RWPE1 (cell line): Measurements from ENCODE around the gene MAP2K3.
"Not testable (repeated sequence)": the region's sequence is repeated elsewhere in the genome, so short reads cannot be mapped to it uniquely, and the experiment has no call there.

Source experiments
- CTCF ChIA-PET: fragments of 350-600 bp; sonication (Branson Sonifier 250); formaldehyde crosslinking; extraction: SDS; loops from one replicate; lab custom pipeline; 2021; lab: Yijun Ruan, JAX
- POLR2A ChIA-PET: fragments of 400-600 bp; formaldehyde crosslinking; extraction: SDS; loops from one replicate; lab custom pipeline; 2020; ENCODE audit warnings: antibody characterized with exemption; ENCODE audit not compliant: low non-redundant PET; lab: Yijun Ruan, JAX
- DNase-seq: peaks from one replicate; pipeline ENCODE4 v3.0.0; 2012; ENCODE audit warnings: low spot score
- H3K27ac ChIP-seq: fragments of 450-650 bp; 2 replicates; pipeline ENCODE4 v1.5.1; 2017
- TF ChIP-seq, protein P1 (sequence below): fragments of 450-650 bp; conservative IDR thresholded peaks from 2 replicates; pipeline ENCODE4 v1.5.1; 2017; ENCODE audit warnings: low read depth, mild to moderate bottlenecking

Gene MAP2K3

DNA sequence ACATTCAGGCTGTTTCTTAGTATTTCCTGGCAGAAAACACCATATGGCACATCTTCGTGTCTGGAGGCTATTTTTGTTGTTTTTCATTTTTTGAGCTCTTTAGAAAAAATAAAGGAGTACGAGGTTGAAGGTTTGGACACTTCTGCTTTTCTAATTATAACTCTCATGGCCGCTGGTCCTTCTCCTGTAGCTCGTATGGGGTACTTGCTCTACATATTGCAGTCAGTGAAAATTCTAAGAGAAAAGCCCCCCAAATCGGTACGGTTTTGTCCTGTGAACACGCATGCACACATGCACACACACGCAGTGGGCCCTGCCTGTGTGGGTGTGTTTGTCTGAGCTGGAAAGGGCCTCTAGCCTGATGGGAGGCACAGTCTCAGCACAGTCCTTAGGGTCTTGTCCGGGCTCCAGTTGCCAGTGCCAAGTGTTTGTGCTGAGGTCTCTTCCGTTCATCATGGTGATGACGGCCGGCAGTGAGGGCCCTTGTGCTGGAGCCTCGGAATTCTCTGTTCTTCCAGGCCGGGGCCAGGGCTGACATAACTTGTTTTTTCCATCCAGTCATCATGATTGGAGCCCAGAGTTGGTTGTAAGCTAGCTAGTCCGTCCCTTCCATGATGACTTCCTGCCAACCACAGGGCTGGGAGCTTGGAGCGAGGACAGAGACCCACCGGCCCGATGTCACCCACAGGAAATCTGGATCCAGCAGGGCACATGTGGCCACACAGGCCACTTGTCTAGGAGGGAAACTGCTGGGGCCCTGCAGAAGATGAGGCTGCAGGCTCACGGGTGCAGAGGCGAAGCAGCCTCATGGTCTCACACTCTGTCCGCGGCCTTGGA, 26.5 kb downstream of the MAP2K3 start:
- H3K27ac ChIP-seq, DNase-seq, POLR2A ChIA-PET: not testable (repeated sequence)
- CTCF ChIA-PET, result interaction anchor here (0.6 kb wide), 1 partner anchor 134 kb away, joined by 8 read pairs; no protein-coding TSS in a partner anchor

DNA sequence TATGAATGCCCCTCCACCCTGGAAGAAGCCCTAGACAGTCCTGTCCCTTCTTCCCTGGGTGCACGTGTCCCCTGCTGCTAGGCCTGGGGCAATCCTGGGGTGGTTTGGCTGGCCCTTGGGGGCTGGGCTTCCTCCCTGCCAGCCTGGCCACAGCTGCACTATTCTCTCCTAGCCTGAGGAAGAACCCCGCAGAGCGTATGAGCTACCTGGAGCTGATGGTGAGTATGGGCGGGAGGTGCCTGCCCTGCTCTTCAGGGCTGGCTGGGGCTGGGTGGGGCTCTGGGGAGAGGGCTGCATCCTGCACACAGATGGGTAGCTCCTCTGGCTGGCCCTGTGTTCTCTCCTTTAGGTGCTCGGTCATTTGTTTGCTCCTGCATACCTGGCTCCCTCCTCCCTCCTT, 28.8 kb downstream of the MAP2K3 start:
- ChIA-PET POLR2A (no interaction called here), CTCF (no interaction called here)
- no peak overlapping the region for H3K27ac ChIP-seq
- TF ChIP-seq, protein P1, sequence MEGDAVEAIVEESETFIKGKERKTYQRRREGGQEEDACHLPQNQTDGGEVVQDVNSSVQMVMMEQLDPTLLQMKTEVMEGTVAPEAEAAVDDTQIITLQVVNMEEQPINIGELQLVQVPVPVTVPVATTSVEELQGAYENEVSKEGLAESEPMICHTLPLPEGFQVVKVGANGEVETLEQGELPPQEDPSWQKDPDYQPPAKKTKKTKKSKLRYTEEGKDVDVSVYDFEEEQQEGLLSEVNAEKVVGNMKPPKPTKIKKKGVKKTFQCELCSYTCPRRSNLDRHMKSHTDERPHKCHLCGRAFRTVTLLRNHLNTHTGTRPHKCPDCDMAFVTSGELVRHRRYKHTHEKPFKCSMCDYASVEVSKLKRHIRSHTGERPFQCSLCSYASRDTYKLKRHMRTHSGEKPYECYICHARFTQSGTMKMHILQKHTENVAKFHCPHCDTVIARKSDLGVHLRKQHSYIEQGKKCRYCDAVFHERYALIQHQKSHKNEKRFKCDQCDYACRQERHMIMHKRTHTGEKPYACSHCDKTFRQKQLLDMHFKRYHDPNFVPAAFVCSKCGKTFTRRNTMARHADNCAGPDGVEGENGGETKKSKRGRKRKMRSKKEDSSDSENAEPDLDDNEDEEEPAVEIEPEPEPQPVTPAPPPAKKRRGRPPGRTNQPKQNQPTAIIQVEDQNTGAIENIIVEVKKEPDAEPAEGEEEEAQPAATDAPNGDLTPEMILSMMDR, result no peak
- no peak for DNase-seq

DNA sequence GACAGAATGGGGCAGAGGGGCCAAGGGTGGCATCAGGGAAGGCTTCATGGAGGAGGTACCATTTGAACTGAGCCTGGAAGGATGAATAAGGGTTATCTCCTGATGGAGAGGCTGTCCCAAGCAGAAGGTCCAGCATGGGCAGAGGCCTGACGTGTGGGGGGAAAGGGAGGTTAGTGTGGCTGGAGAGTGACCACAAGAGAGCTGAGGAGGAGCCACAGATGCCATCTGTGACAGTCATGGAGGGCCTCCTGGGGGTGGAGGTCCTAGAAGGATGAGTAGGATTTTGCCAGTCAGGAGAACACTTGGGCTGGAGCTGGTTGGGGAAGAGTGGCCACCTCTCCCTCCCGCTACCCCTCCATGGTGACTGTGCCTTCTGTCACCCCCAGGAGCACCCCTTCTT, 29.2 kb downstream of the MAP2K3 start:
- CTCF ChIA-PET, POLR2A ChIA-PET, DNase-seq: not testable (repeated sequence)
- peak overlapping the region; percentile 21; the same call in 1 of the 2 replicates for H3K27ac ChIP-seq

DNA sequence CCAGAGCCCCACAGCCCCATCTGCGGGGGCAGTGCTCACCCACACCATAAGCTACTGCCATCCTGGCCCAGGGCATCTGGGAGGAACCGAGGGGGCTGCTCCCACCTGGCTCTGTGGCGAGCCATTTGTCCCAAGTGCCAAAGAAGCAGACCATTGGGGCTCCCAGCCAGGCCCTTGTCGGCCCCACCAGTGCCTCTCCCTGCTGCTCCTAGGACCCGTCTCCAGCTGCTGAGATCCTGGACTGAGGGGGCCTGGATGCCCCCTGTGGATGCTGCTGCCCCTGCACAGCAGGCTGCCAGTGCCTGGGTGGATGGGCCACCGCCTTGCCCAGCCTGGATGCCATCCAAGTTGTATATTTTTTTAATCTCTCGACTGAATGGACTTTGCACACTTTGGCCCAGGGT, 29.8 kb downstream of the MAP2K3 start:
- DNase-seq, CTCF ChIA-PET, POLR2A ChIA-PET: not testable (repeated sequence)
- peak overlapping the region; percentile 21 for H3K27ac ChIP-seq

DNA sequence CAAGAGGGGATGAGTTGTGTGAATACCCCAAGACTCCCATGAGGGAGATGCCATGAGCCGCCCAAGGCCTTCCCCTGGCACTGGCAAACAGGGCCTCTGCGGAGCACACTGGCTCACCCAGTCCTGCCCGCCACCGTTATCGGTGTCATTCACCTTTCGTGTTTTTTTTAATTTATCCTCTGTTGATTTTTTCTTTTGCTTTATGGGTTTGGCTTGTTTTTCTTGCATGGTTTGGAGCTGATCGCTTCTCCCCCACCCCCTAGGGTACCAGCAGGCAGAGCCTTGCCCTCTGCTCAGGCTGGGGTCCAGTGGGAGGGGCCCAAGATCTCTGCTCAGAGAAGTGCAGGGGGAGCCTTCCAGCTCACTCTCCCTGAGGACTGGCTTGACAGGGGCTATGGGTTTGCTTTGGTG, 30.2 kb downstream of the MAP2K3 start:
- DNase-seq, CTCF ChIA-PET, POLR2A ChIA-PET: not testable (repeated sequence)
- peak overlapping the region; percentile 21; the same call in 1 of the 2 replicates for H3K27ac ChIP-seq

DNA sequence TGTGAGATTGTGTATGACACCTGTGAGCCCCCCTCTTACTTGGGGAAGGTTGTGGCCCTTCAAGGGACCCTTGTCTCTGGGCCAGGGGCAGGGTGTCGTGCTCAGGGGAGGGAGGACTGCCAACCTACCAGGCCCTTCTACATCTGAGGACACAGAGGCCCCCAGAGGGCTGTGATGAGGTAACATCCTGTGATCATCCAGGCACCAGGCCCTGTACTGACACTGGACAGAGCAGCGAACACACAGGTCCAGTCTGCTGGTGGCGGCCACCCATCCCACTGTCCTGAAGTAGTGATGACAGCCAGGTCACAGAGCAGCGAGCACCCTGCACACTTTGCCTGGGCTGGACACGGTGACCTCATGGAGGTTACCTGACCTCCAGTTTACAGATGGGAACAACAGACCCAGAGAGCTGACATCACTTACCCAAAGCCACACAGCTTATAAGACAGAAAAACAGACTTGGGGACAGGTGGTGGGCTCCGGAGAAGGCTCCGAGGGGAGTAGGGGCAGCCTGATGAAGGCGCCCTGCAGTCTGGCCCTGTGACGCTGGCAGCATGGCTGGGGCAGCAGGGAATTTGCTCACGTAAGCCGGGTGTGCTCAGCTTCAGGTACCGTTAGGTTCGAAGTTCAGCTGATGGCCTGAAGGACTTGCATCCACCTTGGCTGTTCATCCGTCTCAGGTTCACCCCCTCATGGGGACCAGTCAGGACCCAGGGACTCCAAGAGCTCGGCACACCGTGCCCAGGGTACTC, 30.9 kb downstream of the MAP2K3 start:
- DNase-seq, POLR2A ChIA-PET: not testable (repeated sequence)
- H3K27ac ChIP-seq, result peak overlapping the region; percentile 13; the same call in 1 of the 2 replicates
- CTCF ChIA-PET, result interaction anchor here (1.2 kb wide), 1 partner anchor 36 kb away, joined by 3 read pairs; no protein-coding TSS in a partner anchor

DNA sequence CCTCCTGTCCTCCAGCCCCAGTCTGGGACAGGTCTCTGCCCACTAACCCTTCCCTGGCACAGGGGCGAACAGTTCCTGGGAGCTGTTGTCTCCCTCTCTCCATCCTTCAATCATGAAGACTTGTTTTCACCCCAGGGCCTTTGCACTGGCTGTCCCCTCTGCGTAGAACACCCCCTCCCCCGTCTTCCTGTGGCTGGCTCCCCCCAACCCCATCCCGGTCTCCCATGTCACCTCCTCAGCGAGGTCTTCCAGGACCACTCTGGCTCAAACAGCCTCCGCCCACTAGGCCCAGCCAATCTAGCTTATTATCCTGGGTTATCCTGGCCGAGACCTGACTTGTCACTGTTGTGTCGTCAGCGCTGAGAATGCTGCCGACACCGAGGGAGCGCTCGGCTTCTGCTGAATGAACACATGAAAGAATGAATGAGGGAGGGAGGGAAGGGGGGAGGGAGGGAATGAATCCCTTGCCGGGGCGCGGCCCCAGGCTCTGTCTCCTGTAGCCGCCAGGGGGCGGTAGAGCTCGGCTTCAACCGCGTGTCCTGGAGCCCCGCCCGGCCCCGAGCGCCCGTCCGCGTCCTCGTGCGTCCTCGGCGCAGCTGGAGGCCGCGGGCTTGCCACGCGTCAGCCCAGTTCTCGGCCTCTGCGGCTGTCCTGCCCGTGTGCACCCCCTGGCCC, 31.8 kb downstream of the MAP2K3 start:
- DNase-seq, H3K27ac ChIP-seq, POLR2A ChIA-PET: not testable (repeated sequence)
- CTCF ChIA-PET, result interaction anchor here (1.2 kb wide), 1 partner anchor 37 kb away, joined by 3 read pairs; no protein-coding TSS in a partner anchor

DNA sequence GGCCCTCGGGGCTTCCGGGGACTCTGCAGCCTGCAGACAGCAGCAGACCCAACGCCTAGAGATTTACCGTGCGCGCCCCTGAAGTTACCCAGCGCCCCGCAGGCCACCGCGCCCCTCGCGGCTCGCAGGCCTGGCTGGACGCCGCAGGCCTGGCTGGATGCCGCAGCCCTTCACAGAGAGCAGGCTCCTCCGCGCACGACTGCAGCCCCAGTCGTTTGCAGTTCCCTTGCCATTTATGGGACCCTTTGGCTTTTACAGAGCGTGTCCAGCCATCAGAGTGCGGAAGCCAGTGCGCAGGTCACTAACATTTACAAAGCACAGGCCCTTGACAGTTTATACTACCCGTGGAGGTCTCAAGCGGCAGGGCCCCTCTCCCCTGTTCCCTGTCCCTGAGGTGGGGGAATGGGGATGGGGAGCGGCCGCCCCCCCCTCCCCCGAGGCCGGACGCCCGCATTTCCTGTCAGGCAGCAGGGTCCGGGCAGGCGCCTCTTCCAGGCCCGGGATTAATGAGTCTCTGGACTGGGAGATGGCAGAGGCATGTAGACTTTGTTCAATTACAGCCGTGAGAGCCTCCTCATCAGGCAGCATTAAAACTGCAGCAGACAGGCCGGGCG, 32.5 kb downstream of the MAP2K3 start:
- CTCF ChIA-PET, H3K27ac ChIP-seq, DNase-seq, POLR2A ChIA-PET: not testable (repeated sequence)

DNA sequence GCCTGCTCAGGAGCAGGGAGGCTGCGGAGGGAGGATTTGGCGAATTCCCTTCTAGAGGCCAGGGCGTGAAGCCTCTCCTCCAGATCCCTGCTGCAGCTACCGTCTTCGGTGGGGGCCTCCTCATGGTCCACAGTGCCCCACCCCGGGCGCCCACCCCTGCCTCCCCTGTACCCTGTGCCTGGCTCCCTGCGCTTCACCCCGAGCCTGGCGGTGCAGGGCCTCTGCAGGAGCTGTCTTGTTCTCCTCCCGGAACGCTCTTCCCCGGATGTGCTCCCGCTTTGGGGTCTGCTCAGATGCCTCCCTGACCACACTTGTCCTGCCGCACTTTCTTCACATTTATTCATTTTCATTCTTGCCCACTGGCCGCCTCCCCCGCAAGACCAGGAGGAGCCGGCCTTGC, 33.3 kb downstream of the MAP2K3 start:
- H3K27ac ChIP-seq, DNase-seq, CTCF ChIA-PET, POLR2A ChIA-PET: not testable (repeated sequence)

DNA sequence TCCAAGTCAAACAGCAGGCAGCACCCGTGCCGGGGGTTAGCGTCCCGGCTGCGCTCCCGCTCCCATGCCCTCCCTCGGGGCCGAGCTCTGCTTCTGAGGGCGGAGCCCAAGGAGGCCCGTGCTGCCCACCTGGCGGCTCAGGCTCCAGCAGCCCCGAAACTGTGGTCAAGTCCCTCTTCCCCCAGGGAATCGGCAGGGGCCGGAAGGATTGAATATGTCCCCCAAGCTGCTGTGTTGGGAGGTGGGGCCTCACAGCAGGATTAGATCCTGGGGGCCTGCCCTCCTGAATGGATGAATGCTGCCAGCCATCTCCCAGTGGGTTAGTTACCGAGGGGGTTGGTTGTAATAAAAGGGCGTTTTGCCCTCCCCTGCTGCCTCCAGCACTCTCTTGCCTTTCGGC, 33.9 kb downstream of the MAP2K3 start:
- ChIA-PET CTCF (no interaction called here), POLR2A (no interaction called here)
- H3K27ac ChIP-seq, result no peak overlapping the region
- TF ChIP-seq, protein P1, result no peak
- no peak for DNase-seq

DNA sequence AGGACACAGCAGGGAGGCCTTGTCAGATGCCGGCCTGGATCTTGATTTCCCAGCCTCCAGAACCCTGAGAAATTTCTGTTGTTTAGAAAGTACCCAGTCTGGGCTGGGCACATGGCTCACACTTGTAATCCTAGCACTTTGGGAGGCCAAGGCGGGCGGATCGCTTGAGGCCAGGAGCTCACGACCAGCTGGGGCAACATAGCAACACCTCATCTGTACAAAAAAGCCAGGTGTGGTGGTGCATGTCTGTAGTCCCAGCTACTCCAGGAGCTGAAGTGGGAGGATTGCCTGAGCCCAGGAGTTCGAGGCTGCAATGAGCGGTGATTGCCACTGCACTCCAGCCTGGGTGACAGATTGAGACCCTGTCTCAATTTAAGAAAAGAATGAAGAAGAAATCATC, 34.3 kb downstream of the MAP2K3 start:
- POLR2A ChIA-PET, DNase-seq, H3K27ac ChIP-seq: not testable (repeated sequence)
- CTCF ChIA-PET, result interaction anchor here (1.2 to 1.6 kb wide), 2 partner anchors 193 to 194 kb away, joined by 5 to 6 read pairs; no protein-coding TSS in a partner anchor

DNA sequence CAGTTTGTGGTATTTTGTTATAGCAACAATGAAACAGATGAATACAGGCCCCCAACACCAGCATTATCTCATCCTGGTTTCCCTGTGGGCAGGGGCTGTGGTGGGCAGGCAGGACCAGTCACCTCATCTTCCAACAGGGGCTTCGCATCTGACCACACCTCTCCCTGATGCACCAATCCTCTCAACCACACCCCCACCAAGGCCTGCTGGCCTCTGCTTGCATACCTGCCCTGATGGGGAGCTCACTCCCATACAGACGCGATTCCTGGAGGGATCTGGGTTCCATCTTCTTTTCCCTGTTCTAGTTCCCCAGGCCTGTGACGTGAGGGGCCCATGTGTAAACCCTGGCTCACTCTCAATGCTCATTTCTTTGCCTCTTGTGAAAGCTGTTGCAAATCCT, 34.7 kb downstream of the MAP2K3 start:
- DNase-seq, H3K27ac ChIP-seq, POLR2A ChIA-PET: not testable (repeated sequence)
- CTCF ChIA-PET, result interaction anchor here (0.7 to 1.6 kb wide), 3 partner anchors 23 to 193 kb away, joined by 3 to 6 read pairs (median 5); no protein-coding TSS in a partner anchor

DNA sequence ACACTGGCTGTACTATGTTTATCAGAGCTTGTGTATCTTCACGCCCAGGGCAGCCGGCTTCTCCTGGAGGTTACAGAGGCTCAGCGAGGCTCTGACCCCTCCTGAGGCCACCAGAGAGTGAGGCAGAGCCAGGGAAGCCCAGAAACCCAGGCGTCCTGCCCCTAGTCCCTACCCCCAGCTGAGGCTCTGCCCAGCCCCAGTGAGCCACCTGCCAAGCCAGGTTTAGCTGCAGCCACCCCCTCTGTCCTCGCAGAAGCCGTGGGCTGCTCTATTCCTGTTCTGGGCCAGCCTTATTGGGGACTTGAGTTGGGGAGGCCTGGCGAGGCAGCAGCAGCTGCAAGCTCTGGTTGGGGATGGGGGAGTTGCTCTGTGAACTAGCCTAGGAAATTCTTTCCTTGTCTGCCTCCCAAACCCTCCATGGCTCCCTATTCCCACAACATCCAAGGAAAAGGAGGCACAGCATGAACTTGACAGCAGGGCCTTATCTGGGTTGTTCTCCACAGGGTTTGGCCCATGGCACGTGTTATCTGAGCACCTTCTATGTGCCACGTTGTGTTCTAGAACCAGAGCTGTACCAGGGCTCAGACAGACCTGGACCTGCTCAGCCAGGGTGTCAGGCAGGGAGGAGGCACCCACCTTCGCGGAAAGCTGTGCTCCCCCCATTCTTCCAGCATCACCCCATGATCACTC, 35.3 kb downstream of the MAP2K3 start:
- POLR2A ChIA-PET, H3K27ac ChIP-seq, DNase-seq: not testable (repeated sequence)
- CTCF ChIA-PET, result interaction anchor here (0.7 to 1.6 kb wide), 3 partner anchors 23 to 193 kb away, joined by 3 to 6 read pairs (median 5); no protein-coding TSS in a partner anchor
